ENCODE data around the gene TIMM10B.
A peak's percentile ranks its signal among the peaks of the same experiment; 100 is the strongest.

The TIMM10B gene

DNA sequence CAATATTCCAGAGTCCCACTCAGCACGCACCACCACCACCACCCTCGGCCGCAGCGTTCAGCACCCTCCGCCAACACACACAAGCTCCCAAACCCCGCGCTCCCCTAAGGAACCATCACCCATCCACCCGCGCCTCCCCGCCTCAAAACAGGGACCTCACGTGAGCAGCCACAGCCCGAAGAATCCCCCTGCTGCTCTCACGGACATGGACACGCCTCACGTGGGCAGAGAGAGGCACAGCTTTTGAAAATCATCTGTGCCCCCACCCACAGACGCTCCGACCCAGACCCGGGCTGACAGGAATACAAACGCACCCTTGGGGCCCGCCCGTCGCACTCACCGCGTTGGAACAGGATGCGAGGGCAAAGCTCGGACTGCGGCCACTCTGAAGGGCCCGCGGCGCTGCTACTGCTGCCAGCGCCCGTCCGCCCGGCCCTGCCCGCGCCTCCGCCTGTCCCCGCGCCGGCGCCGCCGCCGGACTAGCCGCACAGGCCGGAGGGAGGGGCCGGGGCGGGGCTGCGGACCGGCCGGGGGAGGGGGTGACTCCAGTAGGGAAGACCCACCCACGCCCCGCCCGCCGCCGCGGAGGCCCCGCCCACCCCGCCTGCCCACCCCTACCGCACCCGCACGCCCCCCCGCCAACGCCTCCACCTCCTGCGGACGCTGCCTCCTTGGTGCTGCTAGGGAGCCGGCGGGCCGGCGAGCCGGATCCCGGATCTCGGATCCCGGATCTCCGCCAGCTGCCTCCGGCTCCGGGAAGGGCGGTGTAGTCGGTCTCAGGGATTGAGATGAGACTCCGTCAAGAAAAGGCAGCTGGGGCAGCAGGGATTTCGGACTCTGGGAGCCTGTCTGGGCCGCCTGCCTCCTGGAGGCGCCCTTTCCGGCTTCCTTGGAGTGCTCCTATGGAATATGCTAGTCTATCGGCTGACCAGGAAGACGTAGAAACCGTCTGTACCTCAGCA is 7.6 kb upstream of the TIMM10B start, which contains the start of gene TRIM3:
Gene TRIM3, minus strand, starts transcription at position 491 of the 962 bp plus-strand sequence. CDS start 8,246 bp downstream, outside the sequence.
- peak; percentile 86 for DNase-seq

GRCh38 chr11:6474413-6474792 is 6.9 kb upstream of the TIMM10B start:
- DNase-seq = no peak

DNA sequence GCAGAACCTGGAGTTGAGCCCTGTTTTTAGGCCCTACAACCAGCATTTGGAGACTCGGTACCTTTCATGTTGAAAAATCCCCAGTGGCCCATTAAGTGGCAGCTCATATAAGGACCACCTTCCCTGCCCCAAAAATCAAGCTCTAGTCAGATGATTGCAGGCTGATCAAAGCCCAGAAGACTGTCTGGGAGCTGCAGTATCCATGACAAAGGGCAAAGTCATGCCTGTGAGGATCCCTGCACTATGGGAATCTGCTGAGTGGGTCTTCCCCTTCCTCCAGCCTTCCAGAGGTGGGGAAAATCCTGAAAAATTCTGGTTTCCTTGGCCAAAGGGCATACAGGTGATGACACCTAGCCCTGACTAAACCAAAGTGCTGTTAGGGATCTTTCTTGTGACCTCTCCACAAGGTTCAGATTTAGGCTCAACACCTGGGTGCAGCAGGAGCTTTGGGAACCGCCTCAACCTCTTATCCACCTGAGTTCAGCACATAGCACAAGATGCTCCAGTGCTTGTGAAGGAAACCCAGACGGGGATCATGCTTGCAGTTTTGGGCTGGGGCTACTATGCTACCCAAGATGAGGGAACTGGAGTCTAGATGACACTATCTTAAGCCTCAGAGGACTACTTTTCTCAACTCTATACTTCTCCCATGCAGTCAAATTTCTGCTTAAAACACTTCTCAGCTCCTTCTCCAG is 6.3 kb upstream of the TIMM10B start:
- DNase-seq = no peak

DNA sequence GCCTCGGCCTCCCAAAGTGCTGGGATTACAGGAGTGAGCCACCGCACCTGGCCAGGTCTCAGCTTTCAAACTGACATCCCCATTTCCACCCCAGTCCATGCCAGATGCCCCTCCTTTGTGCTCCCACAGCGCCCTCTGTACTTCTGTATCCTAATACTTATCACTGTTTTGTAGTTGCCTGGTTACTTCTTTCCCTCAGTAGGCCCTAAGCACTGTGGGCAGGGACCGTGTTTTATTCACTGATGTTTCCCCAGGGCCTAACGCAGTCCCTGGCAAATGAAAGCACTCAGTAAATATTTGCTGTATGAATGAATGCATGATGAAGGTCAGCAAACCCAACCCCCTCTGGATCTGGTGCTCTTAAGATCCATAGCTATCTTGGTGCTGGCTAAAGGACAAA is 5.4 kb upstream of the TIMM10B start:
- DNase-seq = peak; percentile 93

DNA sequence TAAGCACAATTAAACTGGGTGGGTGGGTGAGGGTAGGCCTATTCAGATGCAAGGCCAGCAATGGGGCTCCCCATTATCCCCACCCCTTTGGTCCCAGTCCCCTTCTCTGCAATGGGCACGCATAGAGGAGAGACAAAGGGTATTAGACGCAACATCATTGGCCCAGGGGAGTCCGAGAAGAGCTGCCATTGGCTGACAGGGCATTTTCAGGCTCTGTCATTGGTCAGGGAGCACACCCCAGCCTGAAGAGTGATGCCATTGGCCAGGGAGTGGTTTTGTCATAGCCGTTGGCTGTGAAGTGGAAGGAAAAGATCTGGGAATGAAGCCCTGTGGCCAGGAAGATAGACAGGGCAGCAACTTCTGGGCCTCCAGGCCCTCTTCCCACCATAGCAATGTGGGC is 4.7 kb upstream of the TIMM10B start:
- DNase-seq = no peak

DNA sequence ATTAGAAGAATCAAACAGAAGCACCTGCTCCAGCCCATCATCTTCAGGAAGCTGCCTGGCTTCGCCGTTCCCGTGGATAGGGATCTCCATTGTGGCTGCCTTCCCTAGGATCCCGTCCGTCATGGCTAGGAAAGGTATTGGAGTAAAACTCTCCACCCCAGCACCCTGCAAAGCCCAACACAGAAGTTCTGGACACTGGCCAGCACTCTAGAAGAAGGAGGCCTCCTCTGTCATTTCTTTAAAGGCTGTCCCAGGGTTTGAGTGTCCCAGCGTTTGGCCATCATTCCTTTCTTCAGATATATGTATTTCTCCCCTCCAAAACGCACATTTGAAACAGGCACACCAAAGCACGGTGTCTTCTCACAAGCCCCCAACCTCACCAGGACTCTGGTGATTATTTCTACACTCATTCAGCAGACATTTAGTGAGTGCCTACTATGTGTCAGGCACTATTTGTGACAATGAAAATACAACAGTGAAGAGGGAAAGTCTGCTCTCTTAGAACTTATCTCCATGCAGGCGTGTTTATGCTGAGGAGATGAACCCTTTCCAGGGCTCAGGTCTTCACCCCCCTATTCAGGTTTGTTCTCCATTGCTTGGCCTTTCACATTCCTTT is 894 bp upstream of the TIMM10B start:
- no peak for DNase-seq

- DNase-seq = no peak
Measured at GRCh38 chr11:6481924-6482275, 599 bp downstream of the TIMM10B start.

- DNase-seq = no peak
Measured at GRCh38 chr11:6482441-6482840, 1.1 kb downstream of the TIMM10B start.

DNA sequence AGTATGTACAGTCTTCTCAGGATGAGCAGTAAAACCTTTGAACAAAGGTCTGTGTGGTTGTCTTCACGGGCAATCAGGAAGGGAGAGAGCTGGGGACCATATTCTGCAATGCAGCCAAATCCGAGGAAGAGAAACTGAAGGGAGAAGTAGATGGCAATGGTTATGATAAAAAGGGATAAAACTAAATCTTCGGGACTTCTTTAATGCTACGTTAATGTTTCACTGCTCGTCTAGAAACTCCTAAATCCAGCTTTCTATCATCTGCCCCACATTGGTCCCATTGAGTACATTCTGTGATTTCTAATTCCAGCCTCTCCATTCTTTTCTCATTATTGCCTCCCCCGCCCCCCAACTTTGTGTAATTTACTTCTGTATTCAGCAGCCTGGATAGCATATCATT is 1.7 kb downstream of the TIMM10B start:
- DNase-seq = no peak

DNA sequence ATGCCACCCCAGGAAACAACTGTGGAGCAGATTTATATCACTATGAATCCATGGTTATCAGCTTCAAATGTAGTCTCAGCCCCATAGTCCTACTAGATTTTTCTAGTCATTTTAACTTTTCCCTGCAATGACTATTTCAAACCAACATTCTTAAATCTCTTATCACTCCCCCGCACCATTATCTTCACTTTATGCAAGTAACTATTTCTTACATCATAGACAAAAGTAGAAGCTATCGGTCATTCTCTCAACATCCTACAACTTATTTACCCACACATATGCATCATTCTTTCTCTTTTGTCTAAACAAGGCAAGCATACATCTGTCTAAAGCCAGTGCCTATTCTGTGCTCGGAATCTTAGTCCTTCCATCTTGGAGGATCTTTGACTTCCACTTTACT is 4.4 kb downstream of the TIMM10B start:
- DNase-seq = no peak

GRCh38 chr11:6486256-6486655 is 5.0 kb downstream of the TIMM10B start:
- DNase-seq = no peak

- no peak for DNase-seq
Measured at GRCh38 chr11:6486938-6487337, 5.6 kb downstream of the TIMM10B start.

GRCh38 chr11:6488342-6488741 is 7.0 kb downstream of the TIMM10B start:
- DNase-seq = no peak

- no peak for DNase-seq
Measured at GRCh38 chr11:6488821-6489220, 7.5 kb downstream of the TIMM10B start.

GRCh38 chr11:6489306-6489705 is 8.0 kb downstream of the TIMM10B start:
- DNase-seq = no peak

DNA sequence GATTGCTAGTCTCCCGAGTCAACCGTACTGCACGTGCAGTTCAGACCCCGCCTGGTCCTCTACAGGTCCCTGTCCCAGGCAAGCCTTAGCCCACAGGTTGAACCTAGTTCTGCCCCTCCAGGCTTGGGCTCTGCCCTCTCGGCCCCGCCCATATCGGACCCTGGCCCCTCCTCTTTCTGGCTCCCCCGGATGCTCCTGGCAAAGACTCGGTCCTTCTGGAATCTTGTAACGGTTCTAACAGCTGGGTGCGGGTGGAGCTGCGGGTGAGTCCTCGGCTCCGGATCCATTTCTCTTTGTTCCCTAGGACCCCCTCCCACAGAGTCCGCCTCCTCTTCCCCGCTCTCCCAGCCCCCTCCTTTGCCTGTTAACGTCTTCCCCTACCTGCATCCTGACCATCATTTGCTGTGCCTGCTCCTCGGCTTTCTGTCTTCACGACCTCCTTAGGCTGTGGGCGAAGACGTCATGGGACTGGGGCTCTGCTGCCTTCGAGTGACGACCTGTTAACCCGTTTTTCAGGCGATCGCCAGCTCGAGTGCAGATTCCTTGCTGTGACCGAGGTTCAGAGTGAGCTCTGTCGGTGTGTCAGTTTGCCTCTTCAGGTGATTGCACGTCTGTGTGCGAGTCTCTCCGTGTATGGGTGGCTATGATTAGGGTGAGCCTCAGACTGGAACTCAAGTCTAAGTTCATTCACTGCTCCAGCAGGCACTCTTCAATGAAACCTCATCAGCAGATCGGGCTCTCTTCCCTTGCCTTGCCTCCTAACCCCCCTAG is 16.0 kb downstream of the TIMM10B start, which contains the start of gene DNHD1:
Gene DNHD1, plus strand, starts transcription at position 212 of the 771 bp plus-strand sequence. CDS start 936 bp downstream, outside the sequence.
- no peak for DNase-seq

- no peak for DNase-seq
Measured at GRCh38 chr11:6498121-6498520, 16.8 kb downstream of the TIMM10B start.

DNA sequence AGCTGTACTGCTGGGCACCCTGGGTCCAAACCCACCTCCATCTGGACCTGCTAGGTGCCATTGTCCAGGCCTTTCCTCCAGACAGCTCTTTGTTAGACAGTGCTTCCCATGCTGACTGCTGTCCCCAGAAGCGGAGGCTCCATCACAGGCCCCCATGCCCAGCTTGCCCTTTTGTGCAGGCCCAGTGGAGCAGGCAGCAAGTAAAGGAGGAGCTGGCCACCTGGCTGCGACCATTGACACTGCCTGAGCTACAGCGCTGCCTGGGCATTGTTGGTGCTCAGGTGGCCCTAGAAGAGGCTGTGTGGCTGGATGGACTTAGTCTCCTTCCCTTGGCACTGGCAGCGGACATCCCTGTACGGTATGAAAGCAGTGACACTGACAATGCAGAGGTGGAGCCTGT is 17.2 kb downstream of the TIMM10B start:
- DNase-seq = no peak

DNA sequence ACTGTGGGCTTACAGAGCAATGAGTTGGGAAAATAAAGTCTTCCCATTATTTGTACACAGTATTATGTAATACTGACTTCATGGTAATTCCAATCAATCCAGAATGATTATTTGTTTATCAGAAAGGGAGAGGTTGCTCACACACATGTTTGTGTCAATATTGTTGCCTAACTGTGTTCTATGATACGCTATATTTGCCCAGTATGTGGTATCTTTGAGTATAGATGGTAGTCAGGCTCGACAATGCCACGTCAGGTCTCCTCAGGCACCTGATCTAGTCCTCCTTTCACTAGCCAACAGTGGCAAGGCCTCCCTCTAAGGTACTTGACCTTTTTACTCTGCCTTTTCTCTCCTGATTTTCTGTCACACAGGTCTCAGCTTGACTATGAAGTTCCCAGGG is 21.1 kb downstream of the TIMM10B start:
- DNase-seq = no peak

- no peak for DNase-seq
Measured at GRCh38 chr11:6504166-6504565, 22.9 kb downstream of the TIMM10B start.

GRCh38 chr11:6505577-6506240 is 24.4 kb downstream of the TIMM10B start:
- DNase-seq = peak; percentile 61

DNA sequence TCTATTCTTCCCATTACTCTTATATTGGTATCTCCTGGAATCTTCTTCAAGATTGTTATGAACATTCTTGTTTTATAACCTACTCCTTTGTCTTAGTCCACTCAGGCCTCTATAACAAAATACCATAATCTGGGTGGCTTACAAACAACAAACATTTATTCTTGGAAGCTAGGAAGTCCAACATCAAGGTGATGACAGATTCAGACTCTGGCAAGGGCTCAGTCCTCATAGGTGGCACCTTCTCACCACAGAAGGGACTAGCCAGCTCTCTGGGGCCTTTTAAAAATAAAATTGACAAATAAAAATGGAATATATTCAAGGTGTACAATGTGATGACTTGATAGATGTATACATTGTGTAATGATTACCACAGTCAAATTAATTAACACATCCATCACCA is 35.6 kb downstream of the TIMM10B start:
- no peak for DNase-seq
